Stimulated activated CD8-positive, alpha-beta memory T cell treated with anti-CD3 and anti-CD28 coated beads, Interleukin-15, amount 100 ng/mL, for 4 hours (primary cell): ENCODE measurements around the gene UBE3B.

Experiments used
- DNase-seq, 2 donors: peaks; one replicate each; pipeline ENCODE4 v3.0.0-alpha.2; 2020; ENCODE audit warnings: low read depth in 2 of 2

UBE3B gene

DNA sequence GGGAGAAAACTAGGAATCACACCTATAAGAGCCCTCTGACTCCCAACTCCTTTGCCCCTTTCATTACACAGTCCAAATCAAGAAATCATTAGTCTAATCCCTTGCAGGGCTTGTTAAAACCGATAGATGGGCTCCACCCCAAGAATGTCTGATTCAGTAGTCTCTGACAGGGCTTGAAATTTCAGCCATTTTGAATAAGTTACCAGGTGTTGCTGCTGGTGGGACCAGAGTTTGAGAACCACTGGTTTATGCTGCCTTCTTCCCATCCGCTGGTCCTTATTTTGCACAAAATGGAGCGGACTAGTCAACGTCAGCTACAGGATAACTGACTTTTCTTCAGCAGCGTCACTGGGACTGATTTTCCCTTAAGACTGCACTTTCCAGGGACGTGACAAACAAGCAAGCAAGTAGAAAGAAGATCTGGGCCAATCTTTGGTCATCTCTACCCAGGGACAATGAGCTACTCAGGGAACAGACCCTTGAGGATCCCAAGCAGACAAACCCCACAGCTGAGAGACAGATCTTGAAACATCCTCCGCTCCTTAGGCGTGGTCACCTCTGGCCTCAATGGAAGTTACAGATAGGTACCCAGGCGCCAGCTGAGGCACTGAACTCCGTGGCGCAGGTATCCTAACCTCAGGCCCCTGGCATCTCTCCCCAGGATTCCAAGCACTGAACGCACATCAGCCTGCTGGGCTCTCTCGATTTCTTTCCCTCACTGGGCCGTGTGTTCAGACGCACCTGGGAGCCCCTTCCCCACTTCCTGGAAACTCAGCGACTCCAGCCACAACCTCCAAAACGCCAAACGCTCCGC is 1.2 kb upstream of the UBE3B start:
- DNase-seq = no peak

DNA sequence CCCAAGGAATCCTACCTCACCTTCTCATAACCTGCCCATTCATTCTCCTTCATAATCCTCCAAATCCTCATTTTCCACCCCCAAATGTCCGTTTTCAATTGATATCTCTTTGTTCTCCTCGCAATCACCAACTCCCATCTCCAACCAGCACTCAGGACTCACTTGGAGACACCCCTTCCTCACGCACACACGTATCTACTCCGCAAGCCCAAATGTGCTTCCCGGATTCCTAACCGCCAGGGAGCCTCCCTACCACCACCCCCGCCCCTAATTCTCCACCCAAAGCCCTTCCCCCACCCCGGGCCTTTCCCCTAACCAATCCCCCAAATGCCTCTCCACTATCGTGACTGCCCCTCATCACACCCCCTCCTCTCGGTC is 638 bp upstream of the UBE3B start:
- DNase-seq = no peak

DNA sequence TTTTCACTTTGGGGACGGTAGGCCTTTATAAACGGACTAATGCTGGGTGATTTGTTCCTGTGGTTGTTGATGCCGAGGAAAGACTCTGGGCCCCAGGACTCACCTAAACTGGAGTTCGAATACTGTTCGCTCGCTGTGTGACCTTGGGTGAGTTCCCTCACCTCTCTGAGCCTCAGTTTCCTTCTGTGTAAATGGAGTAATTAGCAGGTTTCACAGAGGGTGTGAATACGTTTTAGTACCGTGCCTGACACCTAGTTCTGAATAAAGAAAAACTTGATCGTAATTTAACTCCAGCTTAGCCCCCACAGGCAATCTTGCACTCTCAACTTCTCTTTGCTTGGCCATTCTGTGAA is 505 bp downstream of the UBE3B start:
- DNase-seq = no peak

DNA sequence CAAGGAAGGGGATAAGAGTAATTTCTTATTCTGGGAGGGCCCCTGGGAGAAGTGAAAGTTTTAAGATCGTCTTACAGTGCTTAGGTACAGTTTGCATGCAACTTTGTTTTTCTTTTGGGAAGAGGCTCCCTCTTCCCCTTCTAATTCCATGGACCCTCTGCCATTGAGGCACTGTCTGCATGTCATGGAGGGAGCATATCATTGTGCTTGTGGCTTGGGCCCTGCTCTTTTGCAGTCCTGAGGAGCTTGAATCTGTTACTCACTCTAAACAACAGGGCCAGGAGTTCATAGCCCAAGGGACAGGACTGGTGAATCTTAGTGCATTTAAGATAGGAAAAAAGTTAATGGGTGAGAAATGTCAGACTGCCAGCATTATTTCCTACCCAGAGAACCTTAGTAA is 2.3 kb downstream of the UBE3B start:
- no peak for DNase-seq

DNA sequence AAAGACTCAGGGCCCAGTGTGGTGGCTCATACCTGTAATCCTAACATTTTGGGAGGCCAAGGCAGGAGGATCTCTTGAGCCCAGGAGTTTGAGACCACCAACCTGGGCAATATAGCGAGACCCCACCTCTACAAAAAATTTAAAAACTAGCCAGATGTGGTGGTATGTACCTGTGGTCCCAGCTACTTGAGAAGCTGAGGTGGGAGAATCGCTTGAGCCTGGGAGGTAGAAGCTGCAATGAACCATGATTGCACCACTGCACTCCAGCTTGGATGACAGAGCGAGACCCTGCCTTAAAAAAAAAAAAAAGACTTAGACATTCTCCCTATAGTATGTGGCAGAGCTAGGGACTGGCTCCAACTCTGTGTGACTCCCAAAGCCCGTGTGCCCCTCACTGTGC is 2.9 kb downstream of the UBE3B start:
- no peak for DNase-seq

DNA sequence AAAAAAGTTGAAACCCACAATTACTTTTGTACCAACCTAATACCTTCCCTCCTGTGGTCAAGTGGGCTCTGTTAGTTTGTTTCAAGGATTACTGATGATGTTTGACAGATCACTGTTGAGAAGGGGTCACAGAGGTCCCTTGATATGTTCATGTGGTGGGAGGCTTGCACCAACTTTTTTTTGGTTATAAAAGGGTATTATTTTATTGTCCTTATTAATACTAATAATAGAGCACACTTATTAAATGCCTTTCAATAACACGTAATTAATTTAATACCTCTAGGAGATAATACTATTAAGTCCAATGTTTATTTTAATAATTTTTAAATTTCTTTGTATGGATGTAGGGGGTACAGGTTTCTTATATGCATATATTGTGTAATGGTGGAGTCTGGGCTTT is 4.4 kb downstream of the UBE3B start:
- no peak for DNase-seq

DNA sequence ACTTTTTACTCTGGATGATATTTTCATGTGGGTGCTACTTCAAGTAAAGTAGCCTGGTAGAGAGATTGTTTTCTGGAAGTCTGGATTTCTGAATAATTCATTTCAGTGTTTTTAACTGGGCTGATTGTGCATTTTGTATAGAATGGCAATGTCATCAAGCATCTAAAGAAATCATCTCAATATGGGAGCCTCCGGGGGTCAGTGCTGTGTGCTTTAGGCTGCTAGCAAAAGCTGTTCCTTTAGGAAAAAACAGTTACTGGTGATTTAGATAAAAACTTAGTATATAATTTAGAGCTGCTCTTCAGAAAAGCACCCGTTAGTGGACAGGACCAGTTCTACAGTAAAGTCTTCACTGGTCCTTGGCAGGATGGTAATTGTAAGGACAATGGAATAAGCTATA is 5.1 kb downstream of the UBE3B start:
- no peak for DNase-seq

- DNase-seq = no peak
These were observed 5.5 kb downstream of the UBE3B start for GRCh38 chr12:109482894-109483293.

- DNase-seq = no peak
These were observed 5.9 kb downstream of the UBE3B start for GRCh38 chr12:109483346-109483745.

DNA sequence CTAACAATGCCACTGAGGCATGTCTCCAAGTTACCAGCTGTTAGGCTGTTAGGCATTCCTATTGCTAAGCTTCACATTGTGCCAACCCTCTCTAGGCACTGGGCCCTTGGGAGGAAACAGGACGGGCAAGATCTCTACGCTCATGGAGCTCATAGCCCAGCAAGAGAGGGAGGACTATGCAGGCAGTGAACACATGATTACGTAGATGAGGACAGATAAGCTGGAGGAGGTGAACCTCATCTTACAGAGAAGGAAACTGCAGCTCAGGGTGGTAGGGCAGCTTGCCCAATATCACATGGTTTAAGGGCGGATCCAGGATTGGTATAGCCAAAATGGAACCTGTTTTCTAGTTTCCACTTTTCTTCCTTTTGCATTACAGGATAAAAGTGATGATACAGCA is 7.8 kb downstream of the UBE3B start:
- DNase-seq = no peak

DNA sequence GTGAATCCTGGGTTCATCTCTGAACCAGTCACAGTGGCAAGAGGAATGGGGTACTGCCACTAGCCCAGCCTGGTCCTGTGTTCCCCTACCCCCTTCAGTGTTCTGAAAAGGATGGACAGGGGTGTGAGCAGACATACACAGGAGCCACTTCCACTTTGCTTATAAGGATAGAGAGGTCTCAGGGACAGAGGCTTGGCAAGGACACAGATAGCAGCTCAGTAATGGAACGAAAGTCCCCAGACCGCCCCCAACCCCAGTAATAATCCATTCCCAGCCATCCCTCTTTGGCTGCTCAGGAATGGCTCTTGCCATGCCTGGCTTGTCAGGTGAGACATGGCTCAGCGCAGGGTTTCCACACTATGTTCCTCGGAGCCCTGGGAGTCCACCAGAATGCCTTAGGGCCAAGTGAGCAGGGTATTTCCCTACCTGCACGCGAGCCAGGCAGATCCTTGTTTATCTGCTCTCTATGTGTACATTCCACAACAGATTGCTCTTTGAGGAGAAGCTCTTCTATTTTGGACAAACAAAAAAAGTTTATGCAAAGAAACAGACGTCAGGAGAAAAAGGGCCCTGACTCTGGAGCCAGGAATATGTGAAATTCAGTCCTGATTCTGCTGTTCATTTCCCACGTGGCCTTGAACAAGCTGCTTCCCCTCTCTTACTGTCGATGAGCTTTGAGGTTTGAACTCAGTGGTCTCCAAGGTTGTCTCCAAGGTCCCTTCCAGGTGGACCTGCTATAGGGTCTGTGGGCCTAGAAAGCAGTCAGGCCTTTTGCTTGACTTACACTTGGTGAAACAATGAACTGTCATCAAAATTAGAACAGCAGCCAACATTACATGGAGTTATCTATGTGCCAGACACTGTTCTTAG is 10.0 kb downstream of the UBE3B start:
- DNase-seq = no peak

DNA sequence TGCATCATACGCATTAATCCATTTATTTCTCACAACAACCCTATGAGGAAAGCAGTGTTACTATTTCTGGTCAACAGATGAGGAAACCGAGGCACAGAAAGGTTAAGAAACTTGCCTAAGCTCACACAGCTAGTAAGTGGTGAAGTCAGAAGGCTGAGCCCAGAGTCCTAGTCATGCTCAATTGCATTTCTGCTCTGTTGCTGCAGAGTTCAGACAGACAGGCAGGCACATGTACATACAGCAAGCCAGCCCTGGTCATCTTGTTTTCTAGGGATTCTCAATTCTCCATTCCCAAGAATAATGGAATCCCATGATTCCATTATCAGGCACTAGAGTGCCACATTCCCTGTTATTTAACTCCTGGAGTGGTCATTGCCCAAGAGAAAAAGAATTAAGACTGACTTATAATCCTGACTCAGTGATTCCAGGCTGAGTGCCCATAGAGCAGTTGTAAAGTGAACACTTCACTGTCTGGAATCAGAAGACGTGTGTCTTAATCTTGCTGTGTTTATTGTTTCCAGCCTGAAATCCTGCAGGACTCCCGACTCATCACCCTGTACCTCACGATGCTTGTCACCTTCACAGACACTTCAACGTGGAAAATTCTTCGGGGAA is 10.7 kb downstream of the UBE3B start:
- DNase-seq = no peak

- no peak for DNase-seq
These were observed 11.9 kb downstream of the UBE3B start for GRCh38 chr12:109489016-109489954.

- DNase-seq = no peak
These were observed 12.6 kb downstream of the UBE3B start for GRCh38 chr12:109489955-109490565.

DNA sequence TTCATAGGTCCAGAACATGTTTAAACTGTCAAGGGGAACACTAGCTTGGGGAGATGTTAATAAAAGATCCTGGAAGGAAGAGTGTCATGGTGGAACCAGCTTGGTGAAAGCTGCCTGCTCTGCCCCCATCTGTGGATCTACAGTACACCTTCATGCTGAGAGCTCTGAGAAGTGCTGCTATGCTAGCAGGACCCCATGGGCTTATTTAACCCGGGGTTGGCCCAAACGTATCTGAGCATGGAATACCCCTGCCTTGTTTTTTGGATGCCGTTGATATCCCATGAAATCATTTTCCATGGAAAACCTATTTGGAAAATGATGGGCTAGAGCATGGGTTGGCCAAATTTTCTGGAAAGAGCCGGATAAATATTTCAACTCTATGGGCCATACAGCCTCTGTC is 14.2 kb downstream of the UBE3B start:
- no peak for DNase-seq

DNA sequence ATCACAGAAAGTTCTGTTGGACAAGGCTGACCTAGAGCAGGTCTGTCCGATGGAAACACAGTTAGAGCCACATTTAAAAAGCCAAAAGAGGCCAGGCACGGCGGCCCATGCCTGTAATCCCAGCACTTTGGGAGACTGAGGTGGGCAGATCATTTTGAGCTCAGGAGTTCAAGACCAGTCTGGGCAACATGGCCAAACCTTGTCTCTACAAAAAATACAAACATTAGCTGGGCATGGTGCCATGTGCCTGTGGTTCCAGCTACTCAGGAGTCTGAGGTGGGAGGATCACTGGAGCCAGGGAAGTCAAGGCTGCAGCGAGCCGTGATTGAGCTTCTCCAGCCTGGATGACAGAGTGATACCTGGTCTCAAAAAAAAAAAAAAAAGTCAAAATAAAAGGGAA is 14.9 kb downstream of the UBE3B start:
- DNase-seq = no peak

DNA sequence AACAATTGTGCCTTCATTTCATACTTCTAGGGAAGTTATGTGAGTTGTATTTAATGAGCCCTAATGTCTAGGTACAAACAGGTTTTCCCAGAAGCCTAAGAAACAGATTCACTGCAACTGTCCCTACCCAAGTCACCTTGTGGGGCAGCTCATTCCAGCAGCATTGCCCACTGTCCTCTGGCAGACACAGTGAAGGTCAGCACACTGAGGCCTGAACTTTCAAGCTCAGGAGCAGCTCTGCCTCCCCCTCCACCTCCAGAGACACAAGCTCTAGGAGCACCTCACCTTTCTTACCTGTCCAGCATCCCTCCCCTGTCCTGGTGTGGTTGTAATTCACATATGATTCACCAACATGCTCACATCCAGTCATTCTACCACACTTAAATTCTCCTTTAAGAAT is 15.7 kb downstream of the UBE3B start:
- DNase-seq = no peak

DNA sequence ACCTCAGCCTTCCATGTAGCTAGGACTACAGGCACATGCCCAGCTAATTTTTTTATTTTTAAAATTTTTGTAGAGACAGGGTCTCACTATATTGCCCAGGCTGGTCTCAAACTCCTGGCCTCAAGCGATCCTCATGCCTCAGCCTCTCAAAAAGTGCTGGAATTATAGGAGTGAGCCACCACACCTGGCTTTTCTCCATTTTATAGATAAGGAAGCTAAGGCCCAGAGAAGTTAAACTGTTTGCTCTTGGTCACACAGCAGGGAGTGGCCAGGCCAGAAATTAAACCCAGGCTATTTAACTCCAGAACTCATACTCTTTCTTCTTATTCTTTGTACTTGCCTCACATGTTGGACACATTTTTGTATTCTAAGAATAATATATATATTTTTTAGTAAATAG is 16.5 kb downstream of the UBE3B start:
- no peak for DNase-seq

- DNase-seq = no peak
These were observed 17.0 kb downstream of the UBE3B start for GRCh38 chr12:109494348-109494881.

DNA sequence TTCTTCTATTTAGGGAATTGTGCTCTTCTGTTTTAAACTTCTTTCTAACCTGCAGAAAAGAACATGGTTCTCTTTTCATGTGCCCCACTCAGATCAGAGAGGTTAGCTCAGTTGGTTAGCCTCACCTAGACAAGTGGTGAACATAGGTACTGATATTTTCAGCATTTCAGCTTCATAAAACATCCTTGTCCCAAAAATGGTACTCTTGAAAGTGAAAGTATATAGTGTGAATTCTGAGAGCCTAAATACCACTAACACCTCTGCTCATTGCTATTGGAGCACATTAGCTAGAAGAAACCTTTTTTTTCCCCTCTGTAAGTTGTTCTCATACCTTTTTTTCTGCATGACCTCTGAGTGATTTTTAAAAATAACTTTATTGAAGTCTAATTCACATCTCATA is 17.6 kb downstream of the UBE3B start:
- no peak for DNase-seq

GRCh38 chr12:109496306-109496705 is 18.9 kb downstream of the UBE3B start:
- DNase-seq = no peak
